ENCODE results near the gene ABCC11. TPM values are rescaled to one million over a fixed set of nuclear protein-coding genes. Genes with fewer than 3 reads are reported as not detected.

ABCC11 gene
- total RNA-seq, 1 donor from 2014 or later = 0.09 TPM

DNA sequence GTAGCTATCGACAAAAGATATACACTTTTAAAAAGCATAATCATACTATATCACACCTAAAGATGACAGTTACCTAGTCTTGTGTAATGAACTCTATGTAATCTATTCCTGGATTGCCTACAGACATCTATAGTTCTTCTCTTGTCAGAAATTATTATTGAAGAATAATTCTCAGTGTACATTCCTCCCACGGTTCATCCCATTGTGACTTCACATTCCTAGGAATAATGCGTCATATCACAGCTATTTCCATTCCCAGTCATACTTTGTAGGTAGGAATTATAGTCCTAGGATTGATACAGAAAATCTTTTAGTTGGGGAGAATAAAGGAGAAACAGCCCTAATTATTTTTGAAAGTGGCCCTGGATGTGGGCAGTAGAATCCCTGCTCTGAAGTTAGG lies 44.0 kb upstream of the ABCC11 start:
- Mint-ChIP-seq H3K27ac (ENCODE audit: unreplicated experiment) (no peak overlapping the region), H3K4me3 (no peak overlapping the region), H3K36me3 (ENCODE audit: low read depth) (peaks cover 33% of the 10 kb centered on the region), H3K9me3 (peaks cover 4% of the 10 kb centered on the region), H3K27me3 (ENCODE audit: low read depth) (no peaks in the 10 kb centered on the region), H3K4me1 (peaks cover 4% of the 10 kb centered on the region)
- TF ChIP-seq, protein P1, sequence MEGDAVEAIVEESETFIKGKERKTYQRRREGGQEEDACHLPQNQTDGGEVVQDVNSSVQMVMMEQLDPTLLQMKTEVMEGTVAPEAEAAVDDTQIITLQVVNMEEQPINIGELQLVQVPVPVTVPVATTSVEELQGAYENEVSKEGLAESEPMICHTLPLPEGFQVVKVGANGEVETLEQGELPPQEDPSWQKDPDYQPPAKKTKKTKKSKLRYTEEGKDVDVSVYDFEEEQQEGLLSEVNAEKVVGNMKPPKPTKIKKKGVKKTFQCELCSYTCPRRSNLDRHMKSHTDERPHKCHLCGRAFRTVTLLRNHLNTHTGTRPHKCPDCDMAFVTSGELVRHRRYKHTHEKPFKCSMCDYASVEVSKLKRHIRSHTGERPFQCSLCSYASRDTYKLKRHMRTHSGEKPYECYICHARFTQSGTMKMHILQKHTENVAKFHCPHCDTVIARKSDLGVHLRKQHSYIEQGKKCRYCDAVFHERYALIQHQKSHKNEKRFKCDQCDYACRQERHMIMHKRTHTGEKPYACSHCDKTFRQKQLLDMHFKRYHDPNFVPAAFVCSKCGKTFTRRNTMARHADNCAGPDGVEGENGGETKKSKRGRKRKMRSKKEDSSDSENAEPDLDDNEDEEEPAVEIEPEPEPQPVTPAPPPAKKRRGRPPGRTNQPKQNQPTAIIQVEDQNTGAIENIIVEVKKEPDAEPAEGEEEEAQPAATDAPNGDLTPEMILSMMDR (conservative IDR thresholded peaks at IDR 0.05) = no peak
- DNase-seq (ENCODE audit: low read depth, low spot score) = no peak

DNA sequence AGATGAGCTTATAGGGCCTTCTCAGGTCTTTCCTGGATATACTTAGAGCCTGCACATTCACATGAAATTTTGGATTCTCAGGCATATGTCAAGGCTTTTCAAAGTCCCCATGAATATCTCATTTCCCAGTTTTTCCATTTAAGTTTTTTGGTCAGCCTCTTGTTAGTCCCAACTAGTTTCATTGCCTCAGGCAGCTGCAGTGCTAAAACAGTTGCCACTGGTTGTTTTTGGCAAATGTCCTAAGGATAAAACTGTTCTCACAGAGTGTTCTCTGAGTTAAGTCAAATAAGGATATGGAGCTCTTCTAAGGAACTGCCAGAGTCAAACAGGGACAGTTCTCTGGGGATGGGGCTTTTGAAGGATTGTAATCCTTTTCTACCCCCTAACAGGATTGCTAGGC lies 39.9 kb upstream of the ABCC11 start:
- H3K27ac Mint-ChIP-seq (ENCODE audit: unreplicated experiment) = no peak overlapping the region
- TF ChIP-seq, protein P1 (conservative IDR thresholded peaks at IDR 0.05) = no peak
- no peaks in the 10 kb centered on the region for H3K4me1 Mint-ChIP-seq
- H3K36me3 Mint-ChIP-seq (ENCODE audit: low read depth) = peaks cover 48% of the 10 kb centered on the region
- no peak overlapping the region for H3K4me3 Mint-ChIP-seq
- H3K9me3 Mint-ChIP-seq = peaks cover 12% of the 10 kb centered on the region
- no peaks in the 10 kb centered on the region for H3K27me3 Mint-ChIP-seq (ENCODE audit: low read depth)
- DNase-seq (ENCODE audit: low read depth, low spot score) = no peak

DNA sequence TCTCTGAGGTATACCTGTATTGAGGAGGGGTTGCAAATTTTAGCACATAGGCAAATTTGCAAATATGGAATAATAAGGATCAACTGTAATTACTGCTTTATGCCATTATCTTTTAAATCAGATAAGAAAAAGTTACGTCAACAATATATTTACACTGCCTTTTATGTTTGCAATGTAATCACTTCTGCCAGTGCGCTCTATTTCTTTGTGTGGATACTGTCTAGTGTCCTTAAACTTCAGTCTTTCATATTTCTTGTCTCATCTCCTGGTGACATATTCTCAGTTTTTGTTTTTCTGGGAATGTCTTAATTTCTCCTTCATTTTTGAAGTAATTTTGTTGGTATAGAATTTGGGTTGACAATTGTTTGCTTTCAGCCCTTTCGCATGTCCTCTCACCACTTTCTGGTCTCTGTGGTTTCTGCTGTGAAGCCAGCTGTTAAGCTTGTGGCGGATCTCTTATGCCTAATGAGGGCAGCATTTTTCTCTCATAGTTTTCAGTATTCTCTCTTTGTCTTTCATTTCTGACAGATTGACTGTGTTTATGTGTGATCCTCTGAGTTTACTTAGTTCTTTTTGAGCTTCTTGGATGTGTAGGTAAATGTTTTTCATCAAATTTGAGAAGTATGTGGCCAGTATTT lies 37.6 kb upstream of the ABCC11 start:
- Mint-ChIP-seq H3K27ac (ENCODE audit: unreplicated experiment) (no peak overlapping the region), H3K27me3 (ENCODE audit: low read depth) (no peaks in the 10 kb centered on the region), H3K4me1 (no peaks in the 10 kb centered on the region), H3K36me3 (ENCODE audit: low read depth) (peaks cover 42% of the 10 kb centered on the region), H3K9me3 (peaks cover 12% of the 10 kb centered on the region), H3K4me3 (no peak overlapping the region)
- DNase-seq (ENCODE audit: low read depth, low spot score) = no peak
- TF ChIP-seq, protein P1 (conservative IDR thresholded peaks at IDR 0.05) = no peak

DNA sequence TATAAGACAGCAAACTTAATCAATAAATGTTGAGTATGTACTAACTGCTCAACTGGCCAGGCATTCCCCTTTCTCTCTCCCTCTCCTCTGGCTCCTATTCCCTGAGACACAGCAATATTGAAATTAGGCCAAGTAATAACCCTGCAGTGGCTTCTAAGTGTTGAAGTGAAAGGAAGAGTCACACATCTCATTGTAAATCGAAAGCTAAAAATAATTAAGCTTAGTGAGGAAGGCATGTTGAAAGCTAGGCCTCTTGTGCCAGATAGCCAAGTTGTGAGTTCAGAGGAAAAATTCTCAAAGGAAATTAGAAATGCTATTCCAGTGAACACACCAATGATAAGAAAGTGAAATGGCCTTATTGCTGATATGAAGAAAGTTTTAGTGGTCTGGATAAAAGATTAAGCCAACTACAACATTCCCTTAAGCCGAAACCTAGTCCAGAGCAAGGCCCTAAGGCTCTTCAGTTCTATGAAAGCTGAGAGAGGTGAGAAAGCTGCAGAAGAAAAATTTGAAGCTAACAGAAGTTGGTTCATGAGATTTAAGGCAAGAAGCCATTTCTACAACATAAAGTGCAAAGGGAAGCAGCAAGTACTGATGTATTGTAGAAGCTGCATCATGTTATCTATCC lies 35.4 kb upstream of the ABCC11 start:
- H3K4me3 Mint-ChIP-seq = no peak overlapping the region
- DNase-seq (ENCODE audit: low read depth, low spot score) = no peak
- no peak overlapping the region for H3K27ac Mint-ChIP-seq (ENCODE audit: unreplicated experiment)
- no peaks in the 10 kb centered on the region for H3K27me3 Mint-ChIP-seq (ENCODE audit: low read depth)
- H3K9me3 Mint-ChIP-seq = peaks cover 11% of the 10 kb centered on the region
- no peaks in the 10 kb centered on the region for H3K4me1 Mint-ChIP-seq
- peaks cover 37% of the 10 kb centered on the region for H3K36me3 Mint-ChIP-seq (ENCODE audit: low read depth)
- TF ChIP-seq, protein P1 (conservative IDR thresholded peaks at IDR 0.05) = no peak

DNA sequence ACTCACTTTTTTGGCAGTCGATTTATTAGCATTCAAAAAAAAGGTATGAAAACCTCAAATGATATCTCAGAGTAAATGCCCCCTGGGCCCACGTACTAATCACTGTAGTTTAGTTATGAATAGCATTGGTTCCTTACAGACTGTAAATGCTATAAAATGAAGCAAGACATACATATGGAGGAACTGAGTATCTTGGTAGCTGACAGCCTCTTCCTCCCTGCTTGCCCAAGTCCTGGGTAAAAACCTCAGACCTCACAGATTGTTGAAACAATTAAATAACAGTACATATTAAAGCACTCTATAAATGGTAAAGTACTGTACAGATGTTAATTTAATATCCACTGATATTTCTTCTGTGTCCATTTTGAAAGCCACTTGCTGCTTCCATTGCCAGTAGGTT lies 33.2 kb upstream of the ABCC11 start:
- H3K36me3 Mint-ChIP-seq (ENCODE audit: low read depth) = peaks cover 18% of the 10 kb centered on the region
- H3K4me1 Mint-ChIP-seq = peaks cover 3% of the 10 kb centered on the region
- no peak overlapping the region for H3K27ac Mint-ChIP-seq (ENCODE audit: unreplicated experiment)
- no peaks in the 10 kb centered on the region for H3K27me3 Mint-ChIP-seq (ENCODE audit: low read depth)
- TF ChIP-seq, protein P1 (conservative IDR thresholded peaks at IDR 0.05) = no peak
- H3K4me3 Mint-ChIP-seq = no peak overlapping the region
- H3K9me3 Mint-ChIP-seq = peaks cover 5% of the 10 kb centered on the region
- DNase-seq (ENCODE audit: low read depth, low spot score) = no peak
